PFSK-1 (cell line): ENCODE data around the gene SPIN4.

Experiments used
- FOXP2 ChIP-seq: optimal IDR thresholded peaks from 2 replicates; pipeline ENCODE3; 2011; ENCODE audit warnings: borderline replicate concordance, control low read depth, inconsistent platforms; ENCODE audit not compliant: insufficient read depth; ENCODE audit errors: extremely low read length, extremely low read depth
- POLR2AphosphoS5 ChIP-seq: IDR thresholded peaks from 2 replicates; pipeline ENCODE4 v1.6.1; 2012; ENCODE audit warnings: low read depth, mild to moderate bottlenecking, control low read depth, low read length, moderate library complexity
- TAF1 ChIP-seq: IDR thresholded peaks from 2 replicates; pipeline ENCODE4 v1.6.1; 2012; ENCODE audit warnings: low read length, control low read depth, borderline replicate concordance; ENCODE audit not compliant: insufficient read depth

- TF ChIP-seq POLR2AphosphoS5 (no peak), TAF1 (no peak), FOXP2 (peak; percentile 27)
These were observed at the start of gene SPIN4 for GRCh38 chrX:63350941-63351616.
